HG03025 (cell line): ENCODE results near the gene FHIT.
"Not testable (repeated sequence)": the region's sequence is repeated elsewhere in the genome, so short reads cannot be mapped to it uniquely, and the experiment has no call there.

Experiments used
- ATAC-seq: cut with Tn5 transposase; IDR thresholded peaks from one replicate; pipeline ENCODE4 v1.9.1; 2021; ENCODE audit warnings: mild to moderate bottlenecking, moderate library complexity; ENCODE audit not compliant: unreplicated experiment, low FRiP score

The FHIT gene

DNA sequence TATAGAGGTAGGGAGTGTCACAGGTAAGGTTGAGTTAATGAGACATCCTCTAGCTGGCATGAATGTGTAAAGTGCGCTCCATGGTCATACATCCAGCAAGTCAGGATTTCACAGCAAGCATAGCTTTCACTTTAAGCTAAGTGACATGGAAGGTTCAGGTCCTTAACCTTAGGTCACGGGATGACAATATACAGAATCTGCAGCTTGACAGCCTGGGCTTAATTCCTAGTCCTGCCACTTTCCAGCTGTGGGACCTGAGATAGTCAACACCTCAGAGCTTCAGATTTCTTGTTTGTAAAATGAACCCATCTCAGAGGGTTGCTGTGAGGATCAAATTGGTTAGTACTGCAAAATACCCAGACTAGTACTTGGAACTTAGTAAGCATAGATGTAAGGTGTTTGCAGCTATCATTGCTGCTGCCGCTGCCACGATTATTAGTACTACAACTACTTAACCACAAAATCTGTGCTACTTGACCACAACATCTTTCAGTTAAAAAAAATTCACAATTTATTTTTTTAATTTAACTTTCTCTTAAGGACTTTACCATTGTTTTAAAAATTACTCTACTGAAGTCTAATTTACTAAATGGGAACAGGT lies 1311.3 kb downstream of the FHIT start:
- ATAC-seq: no peak

DNA sequence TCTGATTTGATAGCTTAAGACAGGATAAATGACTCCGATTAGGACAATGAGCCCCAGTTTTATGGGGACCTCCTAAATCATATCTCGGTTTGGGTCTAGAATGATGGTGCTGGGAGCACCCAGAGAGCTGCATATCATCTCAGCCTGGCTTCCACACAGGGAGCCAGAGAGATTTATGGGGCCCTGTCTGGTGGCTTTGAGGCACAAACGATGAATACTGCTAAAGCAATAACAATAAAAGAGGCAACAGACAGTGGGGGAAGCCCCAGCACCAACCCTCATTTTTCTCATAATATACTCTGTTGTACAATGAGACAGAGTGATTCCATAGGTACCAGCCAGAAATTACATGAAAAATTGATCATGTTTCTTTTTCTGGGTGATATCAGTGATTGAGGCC lies 1312.4 kb downstream of the FHIT start:
- no peak for ATAC-seq

DNA sequence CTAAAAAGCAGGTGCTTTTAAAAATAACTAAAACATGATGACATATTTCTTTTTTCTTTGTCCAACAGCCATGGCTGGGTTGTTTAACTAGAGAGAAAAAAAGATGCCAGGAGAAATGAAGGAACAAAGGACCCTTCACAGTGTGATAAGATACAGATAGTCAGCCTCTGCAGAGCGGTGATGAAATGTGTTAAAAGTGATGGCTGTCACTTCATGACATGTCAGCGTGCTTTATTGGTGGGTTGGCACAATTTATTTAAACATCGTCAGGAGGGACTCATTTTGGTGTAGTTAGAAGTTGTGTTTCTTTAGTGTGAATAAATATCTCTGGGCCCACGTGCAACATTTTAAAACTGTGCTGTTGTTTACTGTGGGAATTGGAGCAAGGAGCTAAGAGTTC lies 1314.1 kb downstream of the FHIT start:
- no peak for ATAC-seq

DNA sequence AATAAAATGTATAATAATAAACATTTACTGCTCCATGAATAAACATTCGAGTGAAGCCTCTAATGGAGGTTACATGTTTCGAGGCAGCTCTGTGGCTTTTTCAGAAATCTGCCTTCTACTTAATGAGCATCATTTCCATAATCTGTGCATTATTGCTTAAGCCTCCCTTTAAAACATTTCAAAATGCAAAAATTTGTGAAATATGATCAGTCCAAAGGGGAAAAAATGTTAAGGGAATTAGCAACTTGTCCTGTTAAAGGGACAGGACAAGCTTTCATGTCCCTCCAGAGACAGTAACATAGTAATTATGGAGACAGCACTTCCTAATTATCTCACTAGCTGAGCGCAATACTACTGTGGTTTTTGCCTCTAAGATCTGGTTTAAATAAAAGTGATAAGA lies 1314.8 kb downstream of the FHIT start:
- no peak for ATAC-seq

DNA sequence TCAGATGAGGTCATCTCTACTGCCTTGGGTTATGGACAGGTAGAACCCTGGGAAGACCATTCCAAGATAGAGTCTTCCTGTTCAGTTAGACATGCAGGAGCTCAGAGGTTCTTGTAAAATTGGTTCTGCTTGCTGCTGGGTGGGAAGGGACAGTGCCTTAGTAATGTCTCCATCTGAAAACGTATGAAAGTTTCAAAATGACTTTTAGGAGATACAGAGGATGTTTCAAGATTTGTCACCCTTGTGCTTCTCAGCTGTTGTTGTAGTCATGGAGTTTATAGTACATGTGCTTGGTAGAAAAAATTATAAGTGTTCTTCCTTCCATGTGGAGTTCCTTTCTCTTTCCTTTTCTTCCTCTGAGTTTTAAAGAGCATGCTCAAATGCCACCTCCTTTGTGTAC lies 1316.2 kb downstream of the FHIT start:
- peak; percentile 90 for ATAC-seq

DNA sequence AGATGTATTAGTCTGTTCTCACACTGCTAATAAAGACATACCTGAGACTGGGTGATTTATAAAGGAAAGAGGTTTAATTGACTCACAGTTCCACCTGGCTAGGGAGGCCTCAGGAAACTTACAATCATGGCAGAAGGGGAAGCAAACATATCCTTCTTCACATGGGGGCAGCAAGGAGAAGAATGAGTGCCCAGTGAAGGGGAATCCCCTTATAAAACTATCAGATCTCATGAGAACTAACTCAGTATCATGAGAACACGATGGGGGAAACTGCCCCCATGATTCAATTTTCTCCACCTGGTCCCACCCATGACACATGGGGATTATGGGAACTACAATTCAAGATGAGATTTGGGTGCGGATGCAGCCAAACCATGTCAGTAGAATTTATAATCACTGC lies 1316.7 kb downstream of the FHIT start:
- not testable (repeated sequence) for ATAC-seq

DNA sequence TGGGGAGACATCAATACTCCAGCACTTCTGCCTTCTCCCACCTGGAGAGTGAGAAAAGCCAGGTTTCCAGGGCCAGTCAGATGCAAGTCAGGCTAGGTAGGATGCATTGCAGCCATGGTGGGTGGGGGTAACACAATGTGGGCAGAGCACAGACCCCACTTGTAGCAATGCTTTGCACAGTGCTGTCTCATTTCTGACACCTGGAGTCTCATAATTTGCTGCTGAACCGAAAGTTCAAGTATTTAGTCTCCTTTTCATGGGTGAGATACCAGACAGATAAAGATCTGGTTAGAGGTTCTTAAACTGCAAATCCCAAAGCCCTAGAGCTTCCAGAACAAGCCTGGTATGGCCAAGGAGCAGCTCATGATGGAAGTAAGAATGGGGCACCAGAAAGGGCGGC lies 1321.1 kb downstream of the FHIT start:
- no peak for ATAC-seq

DNA sequence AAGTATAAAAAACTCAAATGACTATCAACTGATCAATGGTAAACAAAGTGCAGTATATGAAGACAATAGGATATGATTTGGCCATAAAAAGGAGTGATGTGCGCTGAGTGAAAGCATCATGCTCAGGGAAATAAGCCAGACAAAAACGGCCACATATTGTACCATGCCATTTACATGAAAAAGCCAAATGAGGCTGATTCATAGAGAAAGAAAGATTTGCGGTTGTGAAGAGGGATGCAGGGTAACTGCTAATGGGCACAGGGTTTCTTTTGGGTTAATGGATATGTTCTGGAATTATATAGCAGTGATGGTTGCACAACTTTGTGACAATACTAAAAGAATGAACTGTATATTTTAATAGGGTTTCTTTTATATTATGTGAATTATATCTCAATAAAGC lies 1324.2 kb downstream of the FHIT start:
- no peak for ATAC-seq

DNA sequence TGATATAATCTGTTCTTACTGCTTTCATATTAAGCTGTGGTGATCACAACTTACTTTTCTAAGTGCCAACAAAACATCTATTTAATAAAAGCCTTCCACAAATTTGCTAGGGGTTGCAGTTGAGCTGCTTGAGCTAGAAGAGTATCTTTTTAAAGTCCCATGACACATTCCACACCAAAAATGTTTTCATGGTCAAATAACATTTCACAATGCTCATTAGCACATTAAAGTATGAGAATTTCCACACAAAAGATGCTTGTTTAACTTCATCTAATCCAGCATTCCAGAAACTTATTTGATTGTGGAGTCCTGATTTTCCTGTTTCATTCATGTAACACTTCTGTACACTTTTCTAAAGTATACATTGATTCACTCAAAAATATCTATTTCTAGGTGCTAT lies 1325.3 kb downstream of the FHIT start:
- no peak for ATAC-seq

DNA sequence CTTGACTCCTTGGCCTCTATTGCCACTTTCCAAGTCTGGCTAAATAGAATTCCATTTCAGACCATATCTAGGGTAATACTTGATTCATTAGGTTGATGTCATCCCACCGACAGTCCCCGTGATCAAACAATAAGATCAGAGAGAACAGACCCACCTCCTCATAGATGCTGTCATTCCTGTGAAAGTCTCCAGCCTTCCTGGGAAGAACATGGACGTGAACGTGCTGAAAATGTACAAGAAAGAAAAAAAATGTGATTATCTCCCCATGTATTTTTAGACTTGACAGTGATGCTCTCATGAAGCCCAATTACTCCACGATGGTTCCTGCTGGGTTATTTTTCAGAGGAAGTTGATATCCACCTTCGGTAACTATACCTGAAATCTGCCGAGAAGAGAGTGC lies 1329.1 kb downstream of the FHIT start:
- ATAC-seq: no peak

DNA sequence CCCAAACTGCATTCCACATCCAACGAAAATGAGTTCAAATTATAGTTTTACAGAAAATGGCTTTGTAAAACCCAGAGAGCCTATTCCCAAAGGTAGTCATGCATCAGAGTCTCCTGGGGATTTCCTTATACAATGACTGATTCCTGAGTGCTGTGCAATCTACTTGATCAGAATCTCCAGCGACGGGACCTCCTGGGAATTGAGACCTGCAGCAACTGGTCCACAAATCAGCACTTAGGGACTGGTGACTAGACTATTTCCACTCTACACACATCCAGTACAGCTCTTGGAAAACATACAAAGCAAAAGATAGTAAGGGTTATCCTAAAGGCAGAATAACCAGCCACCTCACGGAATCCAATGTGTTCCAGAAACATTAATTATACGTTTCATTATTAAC lies 1330.4 kb downstream of the FHIT start:
- no peak for ATAC-seq

DNA sequence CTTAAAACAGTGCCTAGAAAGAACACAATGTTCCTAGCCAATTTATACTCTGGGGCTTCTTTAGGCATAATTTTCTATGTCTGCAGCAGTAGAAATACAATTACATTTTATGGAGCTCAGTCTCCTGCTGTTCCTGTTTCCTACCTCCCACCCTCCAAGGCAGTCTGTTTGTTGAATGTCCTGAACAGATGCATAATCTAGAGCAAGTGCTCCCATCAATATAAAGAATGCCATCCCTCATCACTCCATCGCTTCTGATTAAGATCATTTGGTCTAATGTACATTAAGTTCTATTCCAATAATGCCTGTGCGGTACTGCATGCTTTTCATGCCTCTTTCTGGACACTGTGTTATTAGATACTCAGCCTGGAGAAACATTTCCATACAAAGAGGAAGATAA lies 1331.7 kb downstream of the FHIT start:
- ATAC-seq: no peak

DNA sequence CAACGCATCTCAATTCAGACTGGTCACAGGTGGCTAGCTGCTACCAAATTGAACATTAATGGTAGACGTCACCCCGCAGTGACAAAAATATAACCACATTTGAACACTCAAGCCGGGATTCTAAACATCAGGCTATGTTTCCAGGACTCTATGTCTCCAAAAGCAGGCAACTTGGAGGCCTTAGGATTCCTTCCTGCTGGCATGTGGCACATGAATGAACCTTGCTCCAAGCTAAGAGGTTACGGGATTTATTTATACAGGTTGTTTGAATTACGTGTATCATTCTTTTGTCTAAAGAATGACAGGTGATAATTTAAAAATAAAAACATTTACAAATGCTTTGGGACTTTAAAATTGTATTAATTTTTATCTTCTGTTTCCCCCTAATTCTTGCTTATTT lies 1337.0 kb downstream of the FHIT start:
- no peak for ATAC-seq

DNA sequence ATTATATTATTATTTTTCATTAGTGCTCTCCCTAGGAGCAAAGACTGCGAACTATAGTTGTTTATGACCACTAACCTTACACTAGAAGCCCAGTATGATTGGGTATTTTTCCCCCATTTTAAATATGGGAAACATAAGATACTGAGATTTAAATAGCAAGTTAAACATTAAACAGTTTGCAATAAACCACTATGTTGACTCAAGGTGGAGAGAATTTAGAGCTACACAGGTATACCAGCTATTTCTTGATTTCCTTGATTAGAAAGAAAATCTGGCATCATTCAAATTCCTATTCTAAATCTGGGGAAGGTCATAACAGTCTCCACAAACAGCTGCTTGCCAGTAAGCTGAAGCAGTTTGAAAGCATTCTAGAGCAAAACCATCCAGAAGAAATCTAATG lies 1337.6 kb downstream of the FHIT start:
- ATAC-seq: no peak

DNA sequence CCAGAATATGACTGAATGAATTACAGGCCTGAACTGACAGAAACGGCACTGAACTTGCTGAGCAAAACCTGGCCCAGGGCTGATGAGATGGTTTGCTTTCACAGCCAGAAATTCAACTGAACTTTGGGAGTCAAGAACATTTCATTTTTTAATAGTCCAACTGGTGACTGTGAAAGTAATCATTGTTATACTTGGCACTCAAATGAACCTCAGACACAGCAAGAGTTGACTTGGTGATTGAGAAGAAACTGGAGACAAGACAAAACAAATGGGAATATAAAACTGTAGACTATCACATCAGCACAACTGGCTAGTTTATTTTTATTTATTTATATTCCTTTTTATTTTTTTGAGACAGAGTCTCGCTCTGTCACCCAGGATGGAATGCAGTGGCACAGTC lies 1342.6 kb downstream of the FHIT start:
- no peak for ATAC-seq

DNA sequence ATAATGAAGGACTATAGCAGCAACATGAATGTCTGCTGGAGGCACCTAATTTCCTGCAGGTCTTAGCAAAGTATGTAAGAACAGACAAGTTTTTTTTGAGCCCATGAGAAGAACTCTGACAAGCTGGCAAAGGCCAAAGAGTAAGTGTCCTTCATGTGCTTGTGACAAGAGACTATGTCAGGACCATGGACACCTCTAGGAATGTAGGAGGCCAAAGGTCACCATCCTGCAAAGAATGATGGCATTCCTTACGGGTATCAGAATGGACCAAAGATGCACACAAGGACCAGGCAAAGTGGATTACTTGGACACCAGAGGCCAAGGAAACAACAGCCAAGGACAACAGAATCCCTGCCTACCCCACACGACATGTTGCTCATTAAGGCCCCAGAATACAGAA lies 1343.0 kb downstream of the FHIT start:
- ATAC-seq: no peak

DNA sequence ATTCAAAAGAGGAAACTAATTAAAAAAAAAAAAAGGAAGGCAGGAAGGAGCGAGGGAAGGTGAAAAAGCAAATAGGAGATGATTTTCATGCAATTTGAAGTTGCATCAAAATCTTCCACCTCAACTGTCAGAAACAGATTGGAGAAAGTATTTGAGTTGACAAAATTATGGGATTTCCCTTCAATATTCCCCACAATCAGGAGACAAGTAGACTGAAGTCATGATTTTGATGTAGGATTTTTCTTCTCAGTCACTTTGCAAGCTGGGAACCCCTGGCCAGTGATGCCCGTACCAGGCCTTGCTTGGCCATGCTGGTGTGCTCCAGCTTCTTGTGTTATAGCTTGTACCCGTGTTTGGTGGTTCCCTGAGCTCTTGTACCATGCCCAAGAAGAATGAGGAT lies 1347.0 kb downstream of the FHIT start:
- no peak for ATAC-seq

DNA sequence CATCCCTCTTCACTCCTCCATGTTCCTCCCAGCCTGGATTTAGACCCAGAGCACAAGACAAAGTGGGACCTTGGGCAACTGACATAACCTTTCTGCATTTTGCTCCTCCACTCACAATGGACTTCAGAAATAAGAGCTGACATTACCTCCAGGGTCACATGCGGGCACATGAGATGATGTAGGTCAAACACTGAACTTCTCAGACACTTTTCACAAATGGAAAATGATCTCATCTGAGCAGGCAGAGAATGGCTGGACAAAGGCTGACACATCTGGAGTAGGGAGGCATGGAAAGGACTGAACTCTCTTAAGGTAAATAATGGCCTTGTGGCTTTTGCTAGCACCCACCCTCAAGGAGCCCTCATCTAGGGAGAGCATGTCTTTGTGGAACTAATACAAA lies 1352.2 kb downstream of the FHIT start:
- no peak for ATAC-seq

DNA sequence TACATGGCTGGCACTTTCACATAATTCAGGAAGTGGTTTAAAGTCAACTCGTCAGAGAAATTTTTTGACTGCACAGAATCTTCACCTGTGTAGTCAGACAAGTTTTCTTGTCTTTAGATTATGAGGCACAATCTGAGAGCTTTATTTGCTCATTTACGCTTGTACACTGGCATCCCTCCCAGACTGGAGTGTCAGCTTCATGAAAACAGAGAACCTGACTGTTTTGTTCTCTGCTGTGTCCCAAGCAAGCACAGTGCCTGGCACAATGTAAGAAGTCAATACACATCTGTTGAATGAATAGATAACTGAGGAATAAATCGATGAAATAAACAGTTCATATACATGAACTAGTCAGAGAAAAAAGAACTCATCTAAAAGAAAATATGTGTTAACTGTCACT lies 1355.3 kb downstream of the FHIT start:
- no peak for ATAC-seq

DNA sequence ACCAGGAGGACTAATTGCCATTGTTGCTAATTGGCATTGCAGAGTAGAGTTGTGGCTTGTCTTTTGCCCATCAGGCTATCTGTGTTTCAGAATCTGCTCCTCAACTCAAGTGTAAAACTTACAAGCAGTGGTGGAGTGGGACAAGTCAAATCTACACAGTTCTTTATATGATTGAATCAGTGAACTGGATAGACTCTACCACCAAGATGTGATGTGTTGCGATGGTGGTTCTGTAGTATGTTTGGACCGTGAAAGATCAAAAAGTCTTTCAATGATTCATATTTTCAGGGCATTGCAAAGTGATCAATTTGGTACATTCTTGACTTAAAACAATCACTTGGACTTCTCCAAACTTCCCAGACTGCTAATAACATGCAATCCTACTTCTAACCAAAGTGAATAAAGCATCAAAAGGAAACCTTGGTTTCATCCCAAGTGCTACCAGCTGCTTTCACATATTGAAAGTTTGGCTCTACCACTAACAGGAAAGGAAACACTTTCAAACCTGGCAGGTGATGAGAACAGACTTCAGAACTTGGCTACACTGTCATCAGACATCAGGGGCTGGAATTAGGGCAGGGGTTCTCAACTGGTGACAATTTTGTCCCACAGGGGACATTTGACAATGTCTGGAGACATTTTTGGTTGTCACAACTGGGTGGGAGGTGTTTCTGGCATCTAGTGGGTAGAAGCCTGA lies 1356.7 kb downstream of the FHIT start:
- ATAC-seq: no peak

DNA sequence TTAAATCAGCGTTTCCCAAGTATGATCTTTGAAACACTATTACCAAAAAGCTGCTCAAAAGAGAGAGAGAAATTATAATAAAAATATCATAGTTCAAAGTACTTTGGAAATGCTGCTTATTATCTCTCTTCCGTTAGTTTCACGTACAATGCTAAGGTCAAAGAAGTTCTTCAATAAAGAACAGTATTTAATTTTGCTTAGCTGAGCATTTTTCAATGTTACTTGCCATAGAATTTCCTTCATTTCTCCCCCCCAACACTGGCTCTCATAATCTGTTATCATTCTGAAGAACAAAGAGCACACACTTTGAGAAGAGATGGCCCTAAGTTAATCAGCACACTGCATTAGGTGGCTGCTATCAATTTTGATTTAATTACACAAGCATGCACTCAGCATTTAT lies 1360.6 kb downstream of the FHIT start:
- no peak for ATAC-seq

DNA sequence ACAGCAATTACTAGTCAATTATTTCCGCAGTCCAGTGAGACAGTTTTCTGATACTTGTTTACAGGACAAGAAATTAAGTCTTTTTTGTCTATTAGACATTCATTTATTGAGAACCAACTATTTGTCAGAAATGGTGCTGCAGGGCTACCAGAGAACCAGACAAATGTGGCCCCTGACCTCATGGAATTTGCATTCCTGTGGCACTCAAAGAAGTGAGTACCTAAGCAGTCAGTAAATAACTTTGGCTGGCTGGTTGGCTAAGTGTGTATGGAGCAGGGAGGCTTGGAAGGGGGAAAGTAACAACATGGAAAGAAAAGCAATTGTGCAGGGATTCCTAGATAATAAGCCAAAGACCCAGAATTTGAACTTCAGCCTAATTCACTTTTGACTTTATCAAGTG lies 1364.5 kb downstream of the FHIT start:
- no peak for ATAC-seq
